ENCODE data around the gene UPK1B.
A peak's percentile ranks its signal among the peaks of the same experiment; 100 is the strongest.
"Not testable (repeated sequence)": the region's sequence is repeated elsewhere in the genome, so short reads cannot be mapped to it uniquely, and the experiment has no call there.

The UPK1B gene

GRCh38 chr3:119225121-119225520 lies 51.7 kb downstream of the UPK1B start:
- no peak for DNase-seq (ENCODE audit: low read depth)

GRCh38 chr3:119227070-119227850 lies 53.9 kb downstream of the UPK1B start:
- no peak for DNase-seq (ENCODE audit: low read depth)

GRCh38 chr3:119228373-119229145 lies 55.2 kb downstream of the UPK1B start:
- no peak for DNase-seq (ENCODE audit: low read depth)

- no peak for DNase-seq (ENCODE audit: low read depth)
These were observed 55.8 kb downstream of the UPK1B start for GRCh38 chr3:119229190-119229589.

GRCh38 chr3:119230071-119230470 lies 56.7 kb downstream of the UPK1B start:
- DNase-seq (ENCODE audit: low read depth), result no peak

GRCh38 chr3:119230745-119231144 lies 57.3 kb downstream of the UPK1B start:
- DNase-seq (ENCODE audit: low read depth), result no peak

GRCh38 chr3:119234610-119235009 lies 61.2 kb downstream of the UPK1B start:
- DNase-seq (ENCODE audit: low read depth), result no peak

GRCh38 chr3:119235151-119235550 lies 61.8 kb downstream of the UPK1B start:
- peak; percentile 70 for DNase-seq (ENCODE audit: low read depth)

- DNase-seq (ENCODE audit: low read depth), result no peak
These were observed 63.4 kb downstream of the UPK1B start for GRCh38 chr3:119236756-119237155.

GRCh38 chr3:119237299-119237698 lies 63.9 kb downstream of the UPK1B start:
- no peak for DNase-seq (ENCODE audit: low read depth)

GRCh38 chr3:119238363-119238762 lies 65.0 kb downstream of the UPK1B start:
- no peak for DNase-seq (ENCODE audit: low read depth)

- no peak for DNase-seq (ENCODE audit: low read depth)
These were observed 65.9 kb downstream of the UPK1B start for GRCh38 chr3:119239206-119239820.

GRCh38 chr3:119240101-119240590 lies 66.7 kb downstream of the UPK1B start:
- no peak for DNase-seq (ENCODE audit: low read depth)

- DNase-seq (ENCODE audit: low read depth), result peak; percentile 70
These were observed 67.4 kb downstream of the UPK1B start, which contains the start of gene B4GALT4 for GRCh38 chr3:119240591-119241434. B4GALT4 (minus strand) TSS chr3:119240878; CDS start chr3:119230099, 10,779 bp downstream.

GRCh38 chr3:119242387-119243057 lies 69.1 kb downstream of the UPK1B start:
- DNase-seq (ENCODE audit: low read depth), result not testable (repeated sequence)

- not testable (repeated sequence) for DNase-seq (ENCODE audit: low read depth)
These were observed 69.7 kb downstream of the UPK1B start for GRCh38 chr3:119243058-119243529.

- no peak for DNase-seq (ENCODE audit: low read depth)
These were observed 70.3 kb downstream of the UPK1B start for GRCh38 chr3:119243712-119244111.

GRCh38 chr3:119245778-119246177 lies 72.4 kb downstream of the UPK1B start:
- DNase-seq (ENCODE audit: low read depth), result no peak
